GM23338 (cell line): ENCODE measurements around the gene LCE7A. TPM values are rescaled to one million over a fixed set of nuclear protein-coding genes. Genes with fewer than 3 reads are reported as not detected.

ENCODE experiments used
- ATAC-seq: fragments of 200-7000 bp; cut with Tn5 transposase; 3 replicates; pipeline ENCODE4 v1.9.1; 2020
- DNase-seq: peaks from one replicate; pipeline ENCODE4 v3.0.0-alpha.2; 2015; ENCODE audit warnings: low spot score
- H2AFZ ChIP-seq: fragments of 200-600 bp; sonication (generic); 2 replicates; pipeline ENCODE4 v1.8.0; 2016; ENCODE audit warnings: antibody characterized with exemption, mild to moderate bottlenecking, moderate library complexity
- H3F3A ChIP-seq: fragments of 200-600 bp; sonication (generic); replicated peaks from 2 replicates; pipeline ENCODE4 v1.8.0; 2017; ENCODE audit warnings: antibody characterized with exemption, mixed run types, low read depth
- H3K27ac ChIP-seq: fragments of 200-600 bp; sonication (generic); 2 replicates; pipeline ENCODE4 v1.6.1; 2016; ENCODE audit warnings: low read depth
- H3K27me3 ChIP-seq: fragments of 200-600 bp; sonication (generic); 2 replicates; pipeline ENCODE4 v1.8.0; 2016; ENCODE audit warnings: mild to moderate bottlenecking, mixed run types, moderate library complexity; ENCODE audit not compliant: insufficient read depth
- H3K36me3 ChIP-seq: fragments of 200-600 bp; sonication (generic); 2 replicates; pipeline ENCODE4 v1.8.0; 2016; ENCODE audit warnings: mild to moderate bottlenecking; ENCODE audit not compliant: insufficient read depth
- H3K4me1 ChIP-seq: fragments of 200-600 bp; sonication (generic); 2 replicates; pipeline ENCODE4 v1.8.0; 2016; ENCODE audit warnings: mild to moderate bottlenecking, moderate library complexity; ENCODE audit not compliant: insufficient read depth
- H3K4me2 ChIP-seq: fragments of 200-600 bp; sonication (generic); 2 replicates; pipeline ENCODE4 v1.7.1; 2017; ENCODE audit warnings: mixed run types
- H3K4me3 ChIP-seq: fragments of 200-600 bp; sonication (generic); 2 replicates; pipeline ENCODE4 v1.6.1; 2016; ENCODE audit warnings: mixed run types
- H3K79me2 ChIP-seq: fragments of 200-600 bp; sonication (generic); replicated peaks from 2 replicates; pipeline ENCODE4 v1.8.0; 2017; ENCODE audit warnings: mild to moderate bottlenecking; ENCODE audit not compliant: insufficient read depth
- H3K9me2 ChIP-seq: fragments of 200-600 bp; sonication (generic); 2 replicates; pipeline ENCODE4 v1.8.0; 2017; ENCODE audit not compliant: insufficient read depth
- H4K20me1 ChIP-seq: fragments of 200-600 bp; sonication (generic); replicated peaks from 2 replicates; pipeline ENCODE4 v1.8.0; 2017; ENCODE audit warnings: mild to moderate bottlenecking; ENCODE audit not compliant: insufficient read depth
- H3K27ac Mint-ChIP-seq: 2 replicates; pipeline ENCODE4 v1.8.0; 2020; ENCODE audit warnings: inconsistent platforms, mild to moderate bottlenecking, moderate library complexity, mixed read lengths
- H3K27me3 Mint-ChIP-seq: 3 replicates; pipeline ENCODE4 v1.8.0; 2022; ENCODE audit warnings: low read depth, mild to moderate bottlenecking, moderate library complexity, mixed read lengths, inconsistent platforms; ENCODE audit not compliant: insufficient read depth, poor library complexity
- H3K36me3 Mint-ChIP-seq: 3 replicates; pipeline ENCODE4 v1.8.0; 2021; ENCODE audit warnings: low read depth, mild to moderate bottlenecking, inconsistent platforms, moderate library complexity, mixed read lengths
- H3K4me1 Mint-ChIP-seq: 3 replicates; pipeline ENCODE4 v1.8.0; 2020; ENCODE audit warnings: mild to moderate bottlenecking, inconsistent platforms, mixed read lengths
- H3K4me3 Mint-ChIP-seq: 3 replicates; pipeline ENCODE4 v1.8.0; 2021; ENCODE audit warnings: moderate library complexity, mild to moderate bottlenecking, inconsistent platforms, mixed read lengths
- H3K9me3 Mint-ChIP-seq: 3 replicates; pipeline ENCODE4 v1.8.0; 2020; ENCODE audit warnings: moderate library complexity, mild to moderate bottlenecking, inconsistent platforms, mixed read lengths
- CREB1 ChIP-seq: fragments of 250-450 bp; sonication (Bioruptor Pico); IDR thresholded peaks from 2 replicates; pipeline ENCODE4 v1.5.0; 2020; ENCODE audit warnings: low read depth, mild to moderate bottlenecking, moderate library complexity
- EZH2 ChIP-seq: fragments of 200-600 bp; sonication (generic); IDR thresholded peaks from one replicate; pipeline ENCODE4 v1.8.0; 2017; ENCODE audit warnings: antibody characterized with exemption, mild to moderate bottlenecking, low read depth; ENCODE audit not compliant: unreplicated experiment
- EZH2phosphoT487 ChIP-seq: fragments of 200-600 bp; sonication (generic); IDR thresholded peaks from one replicate; pipeline ENCODE4 v1.8.1; 2018; ENCODE audit warnings: antibody characterized with exemption; ENCODE audit not compliant: unreplicated experiment
- JUNB ChIP-seq: IDR thresholded peaks from one replicate; pipeline ENCODE4 v1.6.1; 2016; ENCODE audit warnings: antibody characterized with exemption; ENCODE audit not compliant: unreplicated experiment
- NANOG ChIP-seq: IDR thresholded peaks from 2 replicates; pipeline ENCODE4 v1.6.1; 2016; ENCODE audit warnings: antibody characterized with exemption, borderline replicate concordance
- POLR2AphosphoS5 ChIP-seq: IDR thresholded peaks from 2 replicates; pipeline ENCODE4 v1.6.1; 2016; ENCODE audit warnings: antibody characterized with exemption, low read depth
- STAT1 ChIP-seq: IDR thresholded peaks from one replicate; pipeline ENCODE4 v1.6.1; 2016; ENCODE audit warnings: antibody characterized with exemption; ENCODE audit not compliant: unreplicated experiment
- ZNF114 ChIP-seq: fragments of 250-450 bp; sonication (Bioruptor Pico); IDR thresholded peaks from 2 replicates; pipeline ENCODE4 v1.5.0; 2020; ENCODE audit warnings: mild to moderate bottlenecking, moderate library complexity
- ZNF331 ChIP-seq: fragments of 250-450 bp; sonication (Bioruptor Pico); IDR thresholded peaks from 2 replicates; pipeline ENCODE4 v1.5.0; 2020; ENCODE audit warnings: low read depth, mild to moderate bottlenecking, moderate library complexity
- polyA plus RNA-seq: library from polyadenylated mRNA; unstranded; fragments of >200 nt; fragmentation: Nextera tagmentation; extraction: Ambion mirVana; gene quantifications from 2 replicates; pipeline ENCODE4 v1.2.1, GENCODE V29; 2016
- total RNA-seq: library from RNA; depleted of rRNA; stranded (reverse); fragments of >200 nt; shearing (Covaris generic); gene quantifications from 2 replicates; pipeline ENCODE4 v1.2.3, GENCODE V29; 2014
- TF ChIP-seq, protein P1 (sequence below): IDR thresholded peaks from one replicate; pipeline ENCODE4 v1.6.1; 2018; ENCODE audit warnings: antibody characterized with exemption; ENCODE audit not compliant: unreplicated experiment
- TF ChIP-seq, protein P2 (sequence below): fragments of 250-450 bp; sonication (Bioruptor Pico); IDR thresholded peaks from 2 replicates; pipeline ENCODE4 v1.5.0; 2020; ENCODE audit warnings: mild to moderate bottlenecking, moderate library complexity
- TF ChIP-seq, protein P3 (sequence below): IDR thresholded peaks from 2 replicates; pipeline ENCODE4 v1.6.1; 2016; ENCODE audit warnings: antibody characterized with exemption
- TF ChIP-seq, protein P4 (sequence below), 2 experiments: fragments of 200-600 bp in 1 of 2; sonication (generic) in 1 of 2; conservative IDR thresholded peaks; 2 replicates each; pipeline versions ENCODE4 v1.5.1 to v1.6.1; 2016 to 2017; ENCODE audit warnings: antibody characterized with exemption in 2 of 2, low read depth in 2 of 2, mild to moderate bottlenecking in 2 of 2, moderate library complexity in 1 of 2

The LCE7A gene
- total and polyA plus RNA-seq, 2 experiments from 2014 or later = not detected

DNA sequence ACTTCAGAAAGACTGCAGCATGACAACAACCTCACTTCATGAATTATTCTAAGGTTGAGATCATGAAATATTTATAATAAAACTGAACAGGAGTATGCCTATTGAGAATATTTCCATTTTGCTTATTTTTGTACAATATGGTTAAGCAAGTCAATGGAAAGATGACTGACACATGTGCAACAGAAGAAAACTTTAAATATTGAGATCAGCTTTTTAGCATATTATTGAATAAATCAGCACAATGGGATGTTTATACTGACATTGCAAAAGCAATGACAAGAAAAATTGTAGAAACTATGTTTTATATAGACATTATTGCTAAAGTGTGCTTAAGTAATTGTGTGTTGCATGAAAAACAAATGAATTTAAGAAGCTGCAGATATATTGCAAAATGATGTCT is 4.6 kb downstream of the LCE7A start:
- ATAC-seq = no peak
- no peaks in the 10 kb centered on the region for H3K9me3 Mint-ChIP-seq

More for the DNA sequence above, 4.6 kb downstream of the LCE7A start:
- Mint-ChIP-seq H3K4me3 (no peak overlapping the region), H3K4me1 (peaks cover 3% of the 10 kb centered on the region; the same call in 1 of the 3 replicates), H3K36me3 (no peaks in the 10 kb centered on the region), H3K27me3 (no peaks in the 10 kb centered on the region), H3K27ac (no peak overlapping the region)
- H3F3A ChIP-seq = no peaks in the 10 kb centered on the region
- no peak for DNase-seq
- no peaks in the 10 kb centered on the region for H3K36me3 ChIP-seq
- no peaks in the 10 kb centered on the region for H3K79me2 ChIP-seq
- no peak overlapping the region for H3K4me3 ChIP-seq
- no peak overlapping the region for H2AFZ ChIP-seq
- H3K27me3 ChIP-seq = no peaks in the 10 kb centered on the region
- H3K27ac ChIP-seq = no peak overlapping the region
- H4K20me1 ChIP-seq = no peaks in the 10 kb centered on the region
- H3K4me1 ChIP-seq = no peaks in the 10 kb centered on the region
- peaks cover 12% of the 10 kb centered on the region for H3K9me2 ChIP-seq
- H3K4me2 ChIP-seq = no peak overlapping the region
- TF ChIP-seq, protein P1, sequence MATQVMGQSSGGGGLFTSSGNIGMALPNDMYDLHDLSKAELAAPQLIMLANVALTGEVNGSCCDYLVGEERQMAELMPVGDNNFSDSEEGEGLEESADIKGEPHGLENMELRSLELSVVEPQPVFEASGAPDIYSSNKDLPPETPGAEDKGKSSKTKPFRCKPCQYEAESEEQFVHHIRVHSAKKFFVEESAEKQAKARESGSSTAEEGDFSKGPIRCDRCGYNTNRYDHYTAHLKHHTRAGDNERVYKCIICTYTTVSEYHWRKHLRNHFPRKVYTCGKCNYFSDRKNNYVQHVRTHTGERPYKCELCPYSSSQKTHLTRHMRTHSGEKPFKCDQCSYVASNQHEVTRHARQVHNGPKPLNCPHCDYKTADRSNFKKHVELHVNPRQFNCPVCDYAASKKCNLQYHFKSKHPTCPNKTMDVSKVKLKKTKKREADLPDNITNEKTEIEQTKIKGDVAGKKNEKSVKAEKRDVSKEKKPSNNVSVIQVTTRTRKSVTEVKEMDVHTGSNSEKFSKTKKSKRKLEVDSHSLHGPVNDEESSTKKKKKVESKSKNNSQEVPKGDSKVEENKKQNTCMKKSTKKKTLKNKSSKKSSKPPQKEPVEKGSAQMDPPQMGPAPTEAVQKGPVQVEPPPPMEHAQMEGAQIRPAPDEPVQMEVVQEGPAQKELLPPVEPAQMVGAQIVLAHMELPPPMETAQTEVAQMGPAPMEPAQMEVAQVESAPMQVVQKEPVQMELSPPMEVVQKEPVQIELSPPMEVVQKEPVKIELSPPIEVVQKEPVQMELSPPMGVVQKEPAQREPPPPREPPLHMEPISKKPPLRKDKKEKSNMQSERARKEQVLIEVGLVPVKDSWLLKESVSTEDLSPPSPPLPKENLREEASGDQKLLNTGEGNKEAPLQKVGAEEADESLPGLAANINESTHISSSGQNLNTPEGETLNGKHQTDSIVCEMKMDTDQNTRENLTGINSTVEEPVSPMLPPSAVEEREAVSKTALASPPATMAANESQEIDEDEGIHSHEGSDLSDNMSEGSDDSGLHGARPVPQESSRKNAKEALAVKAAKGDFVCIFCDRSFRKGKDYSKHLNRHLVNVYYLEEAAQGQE = no peak
- TF ChIP-seq EZH2phosphoT487 (no peak), ZNF114 (CRISPR knock-in tag) (no peak), EZH2 (no peak), JUNB (no peak), CREB1 (CRISPR knock-in tag) (no peak), NANOG (no peak), STAT1 (no peak), ZNF331 (no peak), POLR2AphosphoS5 (no peak)
- TF ChIP-seq, protein P2, sequence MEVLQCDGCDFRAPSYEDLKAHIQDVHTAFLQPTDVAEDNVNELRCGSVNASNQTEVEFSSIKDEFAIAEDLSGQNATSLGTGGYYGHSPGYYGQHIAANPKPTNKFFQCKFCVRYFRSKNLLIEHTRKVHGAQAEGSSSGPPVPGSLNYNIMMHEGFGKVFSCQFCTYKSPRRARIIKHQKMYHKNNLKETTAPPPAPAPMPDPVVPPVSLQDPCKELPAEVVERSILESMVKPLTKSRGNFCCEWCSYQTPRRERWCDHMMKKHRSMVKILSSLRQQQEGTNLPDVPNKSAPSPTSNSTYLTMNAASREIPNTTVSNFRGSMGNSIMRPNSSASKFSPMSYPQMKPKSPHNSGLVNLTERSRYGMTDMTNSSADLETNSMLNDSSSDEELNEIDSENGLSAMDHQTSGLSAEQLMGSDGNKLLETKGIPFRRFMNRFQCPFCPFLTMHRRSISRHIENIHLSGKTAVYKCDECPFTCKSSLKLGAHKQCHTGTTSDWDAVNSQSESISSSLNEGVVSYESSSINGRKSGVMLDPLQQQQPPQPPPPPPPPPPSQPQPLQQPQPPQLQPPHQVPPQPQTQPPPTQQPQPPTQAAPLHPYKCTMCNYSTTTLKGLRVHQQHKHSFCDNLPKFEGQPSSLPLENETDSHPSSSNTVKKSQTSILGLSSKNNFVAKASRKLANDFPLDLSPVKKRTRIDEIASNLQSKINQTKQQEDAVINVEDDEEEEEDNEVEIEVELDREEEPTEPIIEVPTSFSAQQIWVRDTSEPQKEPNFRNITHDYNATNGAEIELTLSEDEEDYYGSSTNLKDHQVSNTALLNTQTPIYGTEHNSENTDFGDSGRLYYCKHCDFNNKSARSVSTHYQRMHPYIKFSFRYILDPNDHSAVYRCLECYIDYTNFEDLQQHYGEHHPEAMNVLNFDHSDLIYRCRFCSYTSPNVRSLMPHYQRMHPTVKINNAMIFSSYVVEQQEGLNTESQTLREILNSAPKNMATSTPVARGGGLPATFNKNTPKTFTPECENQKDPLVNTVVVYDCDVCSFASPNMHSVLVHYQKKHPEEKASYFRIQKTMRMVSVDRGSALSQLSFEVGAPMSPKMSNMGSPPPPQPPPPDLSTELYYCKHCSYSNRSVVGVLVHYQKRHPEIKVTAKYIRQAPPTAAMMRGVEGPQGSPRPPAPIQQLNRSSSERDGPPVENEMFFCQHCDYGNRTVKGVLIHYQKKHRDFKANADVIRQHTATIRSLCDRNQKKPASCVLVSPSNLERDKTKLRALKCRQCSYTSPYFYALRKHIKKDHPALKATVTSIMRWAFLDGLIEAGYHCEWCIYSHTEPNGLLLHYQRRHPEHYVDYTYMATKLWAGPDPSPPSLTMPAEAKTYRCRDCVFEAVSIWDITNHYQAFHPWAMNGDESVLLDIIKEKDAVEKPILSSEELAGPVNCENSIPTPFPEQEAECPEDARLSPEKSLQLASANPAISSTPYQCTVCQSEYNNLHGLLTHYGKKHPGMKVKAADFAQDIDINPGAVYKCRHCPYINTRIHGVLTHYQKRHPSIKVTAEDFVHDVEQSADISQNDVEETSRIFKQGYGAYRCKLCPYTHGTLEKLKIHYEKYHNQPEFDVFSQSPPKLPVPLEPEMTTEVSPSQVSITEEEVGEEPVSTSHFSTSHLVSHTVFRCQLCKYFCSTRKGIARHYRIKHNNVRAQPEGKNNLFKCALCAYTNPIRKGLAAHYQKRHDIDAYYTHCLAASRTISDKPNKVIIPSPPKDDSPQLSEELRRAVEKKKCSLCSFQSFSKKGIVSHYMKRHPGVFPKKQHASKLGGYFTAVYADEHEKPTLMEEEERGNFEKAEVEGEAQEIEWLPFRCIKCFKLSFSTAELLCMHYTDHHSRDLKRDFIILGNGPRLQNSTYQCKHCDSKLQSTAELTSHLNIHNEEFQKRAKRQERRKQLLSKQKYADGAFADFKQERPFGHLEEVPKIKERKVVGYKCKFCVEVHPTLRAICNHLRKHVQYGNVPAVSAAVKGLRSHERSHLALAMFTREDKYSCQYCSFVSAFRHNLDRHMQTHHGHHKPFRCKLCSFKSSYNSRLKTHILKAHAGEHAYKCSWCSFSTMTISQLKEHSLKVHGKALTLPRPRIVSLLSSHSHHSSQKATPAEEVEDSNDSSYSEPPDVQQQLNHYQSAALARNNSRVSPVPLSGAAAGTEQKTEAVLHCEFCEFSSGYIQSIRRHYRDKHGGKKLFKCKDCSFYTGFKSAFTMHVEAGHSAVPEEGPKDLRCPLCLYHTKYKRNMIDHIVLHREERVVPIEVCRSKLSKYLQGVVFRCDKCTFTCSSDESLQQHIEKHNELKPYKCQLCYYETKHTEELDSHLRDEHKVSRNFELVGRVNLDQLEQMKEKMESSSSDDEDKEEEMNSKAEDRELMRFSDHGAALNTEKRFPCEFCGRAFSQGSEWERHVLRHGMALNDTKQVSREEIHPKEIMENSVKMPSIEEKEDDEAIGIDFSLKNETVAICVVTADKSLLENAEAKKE (CRISPR knock-in tag) = no peak
- TF ChIP-seq, protein P3, sequence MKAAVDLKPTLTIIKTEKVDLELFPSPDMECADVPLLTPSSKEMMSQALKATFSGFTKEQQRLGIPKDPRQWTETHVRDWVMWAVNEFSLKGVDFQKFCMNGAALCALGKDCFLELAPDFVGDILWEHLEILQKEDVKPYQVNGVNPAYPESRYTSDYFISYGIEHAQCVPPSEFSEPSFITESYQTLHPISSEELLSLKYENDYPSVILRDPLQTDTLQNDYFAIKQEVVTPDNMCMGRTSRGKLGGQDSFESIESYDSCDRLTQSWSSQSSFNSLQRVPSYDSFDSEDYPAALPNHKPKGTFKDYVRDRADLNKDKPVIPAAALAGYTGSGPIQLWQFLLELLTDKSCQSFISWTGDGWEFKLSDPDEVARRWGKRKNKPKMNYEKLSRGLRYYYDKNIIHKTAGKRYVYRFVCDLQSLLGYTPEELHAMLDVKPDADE = no peak
- TF ChIP-seq, protein P4, sequence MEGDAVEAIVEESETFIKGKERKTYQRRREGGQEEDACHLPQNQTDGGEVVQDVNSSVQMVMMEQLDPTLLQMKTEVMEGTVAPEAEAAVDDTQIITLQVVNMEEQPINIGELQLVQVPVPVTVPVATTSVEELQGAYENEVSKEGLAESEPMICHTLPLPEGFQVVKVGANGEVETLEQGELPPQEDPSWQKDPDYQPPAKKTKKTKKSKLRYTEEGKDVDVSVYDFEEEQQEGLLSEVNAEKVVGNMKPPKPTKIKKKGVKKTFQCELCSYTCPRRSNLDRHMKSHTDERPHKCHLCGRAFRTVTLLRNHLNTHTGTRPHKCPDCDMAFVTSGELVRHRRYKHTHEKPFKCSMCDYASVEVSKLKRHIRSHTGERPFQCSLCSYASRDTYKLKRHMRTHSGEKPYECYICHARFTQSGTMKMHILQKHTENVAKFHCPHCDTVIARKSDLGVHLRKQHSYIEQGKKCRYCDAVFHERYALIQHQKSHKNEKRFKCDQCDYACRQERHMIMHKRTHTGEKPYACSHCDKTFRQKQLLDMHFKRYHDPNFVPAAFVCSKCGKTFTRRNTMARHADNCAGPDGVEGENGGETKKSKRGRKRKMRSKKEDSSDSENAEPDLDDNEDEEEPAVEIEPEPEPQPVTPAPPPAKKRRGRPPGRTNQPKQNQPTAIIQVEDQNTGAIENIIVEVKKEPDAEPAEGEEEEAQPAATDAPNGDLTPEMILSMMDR (conservative IDR thresholded peaks at IDR 0.05; ENCODE audit: low read depth in 2 of 2) = no peak
